K562 (cell line): ENCODE measurements around the gene BTD. TPM values are rescaled to one million over a fixed set of nuclear protein-coding genes. Genes with fewer than 3 reads are reported as not detected.

Experiments
- CEBPB ChIP-seq: fragments of 450-650 bp; IDR thresholded peaks from 2 replicates; pipeline ENCODE4 v1.6.1; 2016; ENCODE audit warnings: missing genetic modification characterization, missing compliant biosample characterization
- ELF2 ChIP-seq: fragments of 250-450 bp; sonication (Bioruptor Pico); IDR thresholded peaks from 2 replicates; pipeline ENCODE4 v1.5.0; 2021; ENCODE audit warnings: mild to moderate bottlenecking
- HIVEP1 ChIP-seq: fragments of 250-450 bp; sonication (Bioruptor Pico); IDR thresholded peaks from 2 replicates; pipeline ENCODE4 v1.4.0; 2020; ENCODE audit warnings: mild to moderate bottlenecking
- HMGN3 ChIP-seq: IDR thresholded peaks from 2 replicates; pipeline ENCODE4 v1.6.1; 2011; ENCODE audit warnings: borderline replicate concordance, low read depth, mild to moderate bottlenecking, mixed read lengths, low read length; ENCODE audit not compliant: insufficient read length; ENCODE audit errors: extremely low read depth
- KAT7 ChIP-seq: sonication (generic); formaldehyde crosslinking; IDR thresholded peaks from 2 replicates; pipeline ENCODE4 v1.8.0; 2022; ENCODE audit warnings: missing genetic modification reagents, mild to moderate bottlenecking, borderline replicate concordance
- MECOM ChIP-seq: fragments of 250-450 bp; sonication (Bioruptor Pico); IDR thresholded peaks from 2 replicates; pipeline ENCODE4 v1.8.0; 2022; ENCODE audit warnings: inconsistent platforms
- MXD1 ChIP-seq: fragments of 250-450 bp; sonication (Bioruptor Pico); IDR thresholded peaks from 2 replicates; pipeline ENCODE4 v1.8.0; 2021; ENCODE audit warnings: borderline replicate concordance, mild to moderate bottlenecking, moderate library complexity; ENCODE audit not compliant: poor library complexity, severe bottlenecking
- TOE1 ChIP-seq, 2 experiments: fragments of 450-650 bp in 1 of 2; sonication (generic) in 1 of 2; formaldehyde crosslinking in 1 of 2; IDR thresholded peaks; 2 replicates each; pipeline versions ENCODE4 v1.7.1 to v1.8.0; 2016 to 2022; ENCODE audit warnings: borderline replicate concordance in 2 of 2, mild to moderate bottlenecking in 2 of 2, antibody characterized with exemption in 1 of 2, inconsistent platforms in 1 of 2, low read depth in 1 of 2, missing genetic modification reagents in 1 of 2, moderate library complexity in 1 of 2
- ZNF277 ChIP-seq: fragments of 250-450 bp; sonication (Bioruptor Pico); IDR thresholded peaks from 2 replicates; pipeline ENCODE4 v1.8.0; 2022; ENCODE audit warnings: inconsistent platforms, mild to moderate bottlenecking, moderate library complexity, borderline replicate concordance
- polyA plus RNA-seq, 8 experiments: library from polyadenylated mRNA; depleted of rRNA in 4 of 8; stranded (reverse) in 5 of 8; unstranded in 3 of 8; fragments of >200 nt; fragmentation: Nextera tagmentation in 2 of 8; fragmentation: Illumina TruSeq in 1 of 8; extraction: Ambion mirVana in 2 of 8; extraction: Trizol in 1 of 8; gene quantifications; 2 replicates each; pipeline versions ENCODE4 v1.2.1 to v1.2.3, GENCODE V29; 2011 to 2014; ENCODE audit warnings: inconsistent platforms in 1 of 8, missing spikeins in 1 of 8
- total RNA-seq, 7 experiments: library from RNA; depleted of rRNA in 6 of 7; stranded (reverse); fragments of >200 nt in 6 of 7; fragmentation: Illumina TruSeq in 2 of 7; extraction: Trizol in 2 of 7; gene quantifications; 2 replicates each; pipeline versions ENCODE4 v1.2.1 to v1.2.3, GENCODE V29; 2011 to 2021; ENCODE audit warnings: low replicate concordance in 1 of 7
- TF ChIP-seq, protein P1 (sequence below): fragments of 450-650 bp; conservative IDR thresholded peaks from 2 replicates; pipeline ENCODE4 v1.6.1; 2016; ENCODE audit warnings: missing genetic modification characterization, low read depth, mild to moderate bottlenecking, control low read depth, missing compliant biosample characterization
- TF ChIP-seq, protein P2 (sequence below): sonication (generic); formaldehyde crosslinking; IDR thresholded peaks from 2 replicates; pipeline ENCODE4 v1.8.1; 2023; ENCODE audit warnings: mild to moderate bottlenecking, missing genetic modification reagents
- TF ChIP-seq, protein P3 (sequence below), 2 experiments: fragments of 450-650 bp in 1 of 2; sonication (generic) in 1 of 2; formaldehyde crosslinking in 1 of 2; IDR thresholded peaks in 1 of 2; conservative IDR thresholded peaks in 1 of 2; 2 replicates each; pipeline versions ENCODE4 v1.6.1 to v1.8.1; 2016 to 2023; ENCODE audit warnings: mild to moderate bottlenecking in 2 of 2, moderate library complexity in 2 of 2, inconsistent platforms in 1 of 2, missing genetic modification reagents in 1 of 2
- TF ChIP-seq, protein P4 (sequence below): fragments of 250-450 bp; sonication (Bioruptor Pico); IDR thresholded peaks from 2 replicates; pipeline ENCODE4 v1.5.0; 2021; ENCODE audit warnings: mild to moderate bottlenecking, borderline replicate concordance

Gene BTD
- total and polyA plus RNA-seq, 9 of the 15 experiments (the other 6 are each of a cell fraction or from before 2014, with no cell fraction given), result 6.6 to 26.2 (median 10.6) TPM

- TF ChIP-seq ZNF277 (CRISPR knock-in tag) (no peak), HIVEP1 (CRISPR knock-in tag) (no peak), MXD1 (CRISPR knock-in tag) (no peak), KAT7 (CRISPR knock-in tag) (peak; percentile 68; the same call in 1 of the 2 replicates), CEBPB (peak; percentile 87), ELF2 (CRISPR knock-in tag) (peak; percentile 28; the same call in 1 of the 2 replicates), MECOM (CRISPR knock-in tag) (no peak), TOE1 (IDR thresholded peaks at IDR 0.05; ENCODE audit: borderline replicate concordance) (peak; percentile 63; the same call in 1 of the 2 replicates), TOE1 (CRISPR knock-in tag; IDR thresholded peaks at IDR 0.05; ENCODE audit: borderline replicate concordance, low read depth) (no peak), HMGN3 (no peak)
- TF ChIP-seq, protein P1, sequence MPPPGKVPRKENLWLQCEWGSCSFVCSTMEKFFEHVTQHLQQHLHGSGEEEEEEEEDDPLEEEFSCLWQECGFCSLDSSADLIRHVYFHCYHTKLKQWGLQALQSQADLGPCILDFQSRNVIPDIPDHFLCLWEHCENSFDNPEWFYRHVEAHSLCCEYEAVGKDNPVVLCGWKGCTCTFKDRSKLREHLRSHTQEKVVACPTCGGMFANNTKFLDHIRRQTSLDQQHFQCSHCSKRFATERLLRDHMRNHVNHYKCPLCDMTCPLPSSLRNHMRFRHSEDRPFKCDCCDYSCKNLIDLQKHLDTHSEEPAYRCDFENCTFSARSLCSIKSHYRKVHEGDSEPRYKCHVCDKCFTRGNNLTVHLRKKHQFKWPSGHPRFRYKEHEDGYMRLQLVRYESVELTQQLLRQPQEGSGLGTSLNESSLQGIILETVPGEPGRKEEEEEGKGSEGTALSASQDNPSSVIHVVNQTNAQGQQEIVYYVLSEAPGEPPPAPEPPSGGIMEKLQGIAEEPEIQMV (tag), result no peak
- TF ChIP-seq, protein P2, sequence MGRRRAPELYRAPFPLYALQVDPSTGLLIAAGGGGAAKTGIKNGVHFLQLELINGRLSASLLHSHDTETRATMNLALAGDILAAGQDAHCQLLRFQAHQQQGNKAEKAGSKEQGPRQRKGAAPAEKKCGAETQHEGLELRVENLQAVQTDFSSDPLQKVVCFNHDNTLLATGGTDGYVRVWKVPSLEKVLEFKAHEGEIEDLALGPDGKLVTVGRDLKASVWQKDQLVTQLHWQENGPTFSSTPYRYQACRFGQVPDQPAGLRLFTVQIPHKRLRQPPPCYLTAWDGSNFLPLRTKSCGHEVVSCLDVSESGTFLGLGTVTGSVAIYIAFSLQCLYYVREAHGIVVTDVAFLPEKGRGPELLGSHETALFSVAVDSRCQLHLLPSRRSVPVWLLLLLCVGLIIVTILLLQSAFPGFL (CRISPR knock-in tag), result 0 out of 2 replicates have a peak, but pooled peaks have one; percentile 43
- TF ChIP-seq, protein P3, sequence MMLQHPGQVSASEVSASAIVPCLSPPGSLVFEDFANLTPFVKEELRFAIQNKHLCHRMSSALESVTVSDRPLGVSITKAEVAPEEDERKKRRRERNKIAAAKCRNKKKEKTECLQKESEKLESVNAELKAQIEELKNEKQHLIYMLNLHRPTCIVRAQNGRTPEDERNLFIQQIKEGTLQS (IDR thresholded peaks at IDR 0.05), result no peak
- TF ChIP-seq, protein P3 (CRISPR knock-in tag; conservative IDR thresholded peaks at IDR 0.05), result no peak
- TF ChIP-seq, protein P4, sequence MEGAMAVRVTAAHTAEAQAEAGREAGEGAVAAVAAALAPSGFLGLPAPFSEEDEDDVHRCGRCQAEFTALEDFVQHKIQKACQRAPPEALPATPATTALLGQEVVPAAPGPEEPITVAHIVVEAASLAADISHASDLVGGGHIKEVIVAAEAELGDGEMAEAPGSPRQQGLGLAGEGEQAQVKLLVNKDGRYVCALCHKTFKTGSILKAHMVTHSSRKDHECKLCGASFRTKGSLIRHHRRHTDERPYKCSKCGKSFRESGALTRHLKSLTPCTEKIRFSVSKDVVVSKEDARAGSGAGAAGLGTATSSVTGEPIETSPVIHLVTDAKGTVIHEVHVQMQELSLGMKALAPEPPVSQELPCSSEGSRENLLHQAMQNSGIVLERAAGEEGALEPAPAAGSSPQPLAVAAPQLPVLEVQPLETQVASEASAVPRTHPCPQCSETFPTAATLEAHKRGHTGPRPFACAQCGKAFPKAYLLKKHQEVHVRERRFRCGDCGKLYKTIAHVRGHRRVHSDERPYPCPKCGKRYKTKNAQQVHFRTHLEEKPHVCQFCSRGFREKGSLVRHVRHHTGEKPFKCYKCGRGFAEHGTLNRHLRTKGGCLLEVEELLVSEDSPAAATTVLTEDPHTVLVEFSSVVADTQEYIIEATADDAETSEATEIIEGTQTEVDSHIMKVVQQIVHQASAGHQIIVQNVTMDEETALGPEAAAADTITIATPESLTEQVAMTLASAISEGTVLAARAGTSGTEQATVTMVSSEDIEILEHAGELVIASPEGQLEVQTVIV (CRISPR knock-in tag), result 0 out of 2 replicates have a peak, but pooled peaks have one; percentile 22
These were observed 28.5 kb downstream of the BTD start (continued) for GRCh38 chr3:15629860-15630597.
